ENCODE results near the gene GDF11. TPM values are rescaled to one million over a fixed set of nuclear protein-coding genes. Genes with fewer than 3 reads are reported as not detected.

The GDF11 gene
- total RNA-seq, 1 experiment from 2014 or later: 1.5 TPM

GRCh38 chr12:55707219-55707671 is 35.7 kb upstream of the GDF11 start:
- DNase-seq (ENCODE audit: low read depth): no peak

DNA sequence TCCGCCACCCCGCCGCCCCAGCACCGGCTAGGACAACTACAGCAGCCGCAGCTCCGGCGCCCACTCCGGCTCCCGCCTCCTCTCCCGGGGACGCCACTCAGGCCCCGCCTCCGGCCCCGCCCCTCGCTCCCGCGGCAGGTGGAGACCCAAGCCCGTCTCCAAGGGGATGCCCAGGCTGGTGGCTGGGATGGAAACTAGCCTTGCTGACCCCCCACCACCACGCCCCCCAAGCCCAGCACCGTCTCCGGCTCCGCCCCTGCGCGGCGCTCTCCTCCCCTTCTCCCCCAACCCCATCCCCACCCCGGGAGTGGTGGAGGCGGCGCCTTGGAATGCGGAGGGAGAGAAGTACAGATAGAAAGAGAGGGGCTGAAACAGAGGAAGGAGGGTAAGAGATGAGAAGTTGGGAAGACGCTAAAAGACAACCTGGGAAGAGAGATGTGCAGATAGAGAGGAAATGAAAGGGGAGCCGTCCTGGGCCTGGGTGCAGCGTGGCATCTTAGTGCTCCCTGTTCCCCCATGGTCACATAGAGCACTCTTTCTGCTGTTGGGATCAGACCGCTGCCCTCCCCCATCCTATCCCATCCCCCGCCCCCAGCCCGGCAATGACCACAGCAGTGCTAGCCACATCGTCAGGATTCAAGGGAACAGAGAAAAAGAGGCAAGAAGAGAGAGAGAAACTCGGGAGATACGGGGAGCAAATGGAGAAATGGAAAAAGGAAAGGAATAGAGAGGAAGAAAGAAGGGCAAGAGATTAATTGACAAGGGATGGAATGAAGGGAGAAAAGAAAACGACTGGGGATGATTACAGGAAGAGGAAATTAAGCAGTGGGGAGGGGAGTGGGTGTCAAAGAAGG is 34.9 kb upstream of the GDF11 start, which contains the start of gene ITGA7:
Gene ITGA7, minus strand, starts transcription at position 64 of the 854 bp plus-strand sequence. CDS start 222 bp downstream, outside the sequence.
- peak; percentile 62 for DNase-seq (ENCODE audit: low read depth)

DNA sequence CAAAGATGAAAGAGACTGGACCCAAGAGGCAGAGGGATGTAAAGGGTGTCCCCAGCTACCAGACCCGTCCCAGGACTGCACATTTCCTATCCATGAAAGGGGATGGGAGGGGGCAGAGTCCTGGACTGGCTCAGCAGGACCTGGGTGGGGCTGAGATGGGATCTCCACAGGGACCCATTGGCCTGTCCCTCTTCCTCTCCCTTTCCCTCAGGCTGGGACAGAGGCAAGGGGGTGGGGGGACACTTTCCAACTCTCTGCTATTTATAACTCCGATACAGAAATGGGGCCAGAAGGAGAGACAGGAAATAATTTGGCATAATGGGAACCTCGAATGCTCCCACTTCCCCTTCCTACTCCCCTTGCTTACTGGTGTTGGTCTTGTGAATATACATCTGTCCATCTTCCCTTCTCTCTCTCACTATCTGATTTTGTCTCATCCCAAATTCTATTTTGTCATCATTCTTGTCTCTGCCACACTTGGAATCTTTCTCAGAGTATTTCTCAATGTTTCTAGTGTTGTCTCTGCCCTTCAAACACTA is 34.2 kb upstream of the GDF11 start:
- DNase-seq (ENCODE audit: low read depth): no peak

- DNase-seq (ENCODE audit: low read depth): no peak
These were observed 31.0 kb upstream of the GDF11 start for GRCh38 chr12:55711786-55712553.

GRCh38 chr12:55712700-55713415 is 30.1 kb upstream of the GDF11 start:
- DNase-seq (ENCODE audit: low read depth): no peak

- no peak for DNase-seq (ENCODE audit: low read depth)
These were observed 29.2 kb upstream of the GDF11 start for GRCh38 chr12:55713721-55714120.

DNA sequence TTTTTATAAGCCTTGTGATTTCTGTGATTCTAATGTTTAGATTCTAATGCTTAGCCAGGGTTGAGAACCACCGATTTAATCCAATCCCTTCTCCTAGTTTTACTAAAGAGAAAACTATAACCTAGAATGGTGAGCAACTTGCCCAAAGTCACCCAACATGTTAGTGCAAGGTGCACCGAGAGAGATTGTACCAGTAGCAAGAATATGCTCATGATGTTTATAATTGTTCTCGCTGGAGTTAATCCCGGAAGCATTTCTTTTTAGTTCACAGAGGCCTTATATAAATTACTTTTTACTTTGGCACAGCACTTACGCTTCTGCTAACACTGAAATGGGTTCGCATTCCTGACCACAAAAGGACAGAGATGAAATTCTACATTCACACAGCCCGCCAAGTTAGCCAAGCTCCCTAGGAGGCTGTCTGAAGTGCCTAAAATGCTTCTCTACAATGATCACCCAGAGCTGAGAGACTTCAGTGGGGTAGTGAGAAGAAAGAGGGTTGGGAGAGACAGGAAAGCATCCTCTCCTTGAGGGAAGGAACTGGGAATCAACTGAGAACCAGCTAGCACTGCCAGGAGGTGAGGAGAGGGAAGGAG is 27.7 kb upstream of the GDF11 start:
- no peak for DNase-seq (ENCODE audit: low read depth)

- peak; percentile 96 for DNase-seq (ENCODE audit: low read depth)
These were observed 26.9 kb upstream of the GDF11 start, which contains the start of gene BLOC1S1 for GRCh38 chr12:55715833-55716581. TSS of gene BLOC1S1 (plus strand) at chr12:55716046. CDS start at chr12:55716052, 6 bp downstream.

DNA sequence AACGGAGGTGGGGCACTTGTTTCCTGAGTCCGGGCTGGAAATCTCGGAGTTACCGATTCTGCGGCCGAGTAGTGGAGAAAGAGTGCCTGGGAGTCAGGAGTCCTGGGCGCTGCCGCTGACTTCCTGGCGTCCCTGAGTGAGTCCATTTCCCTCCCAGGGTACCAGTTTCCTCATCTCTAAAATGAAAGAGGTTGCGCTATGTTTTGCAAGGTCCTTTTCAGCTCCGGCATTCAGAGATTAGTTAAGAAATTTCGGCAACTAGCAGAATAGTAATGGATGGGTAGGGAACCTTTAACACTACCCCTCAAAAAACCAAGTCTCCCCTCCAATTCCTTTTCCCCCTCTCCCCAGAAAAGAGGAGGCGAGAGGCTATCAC is 26.4 kb upstream of the GDF11 start:
- DNase-seq (ENCODE audit: low read depth): no peak

- peak; percentile 84 for DNase-seq (ENCODE audit: low read depth)
These were observed 25.6 kb upstream of the GDF11 start for GRCh38 chr12:55717011-55718007.

GRCh38 chr12:55718015-55718414 is 24.9 kb upstream of the GDF11 start:
- DNase-seq (ENCODE audit: low read depth): peak; percentile 66

DNA sequence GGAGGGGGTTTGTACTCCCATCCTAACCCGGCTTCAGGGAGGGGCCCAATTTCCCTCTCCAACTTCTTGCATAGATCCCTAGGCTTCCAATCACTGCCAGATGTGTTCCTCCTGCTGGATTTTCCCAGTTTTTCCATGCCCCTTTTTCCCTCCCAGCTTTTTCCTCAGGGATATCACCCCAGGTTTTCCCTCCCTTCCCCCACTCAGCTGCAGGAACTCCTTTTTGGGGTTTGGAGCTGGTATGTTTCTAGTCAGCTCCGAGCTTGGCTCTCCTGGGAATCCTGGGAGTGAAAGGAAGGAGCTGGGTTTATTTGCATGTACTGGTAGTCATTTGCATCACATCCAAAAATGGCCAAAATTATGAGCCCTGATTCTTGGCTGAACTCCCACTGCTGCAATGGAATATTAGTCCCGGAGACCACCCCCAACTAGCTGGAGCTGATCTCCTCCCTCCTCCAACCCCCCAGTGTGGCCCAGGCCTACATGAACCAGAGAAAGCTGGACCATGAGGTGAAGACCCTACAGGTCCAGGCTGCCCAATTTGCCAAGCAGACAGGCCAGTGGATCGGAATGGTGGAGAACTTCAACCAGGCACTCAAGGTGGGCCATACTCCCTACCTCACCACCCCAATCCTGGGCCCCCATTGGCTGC is 24.2 kb upstream of the GDF11 start:
- no peak for DNase-seq (ENCODE audit: low read depth)

DNA sequence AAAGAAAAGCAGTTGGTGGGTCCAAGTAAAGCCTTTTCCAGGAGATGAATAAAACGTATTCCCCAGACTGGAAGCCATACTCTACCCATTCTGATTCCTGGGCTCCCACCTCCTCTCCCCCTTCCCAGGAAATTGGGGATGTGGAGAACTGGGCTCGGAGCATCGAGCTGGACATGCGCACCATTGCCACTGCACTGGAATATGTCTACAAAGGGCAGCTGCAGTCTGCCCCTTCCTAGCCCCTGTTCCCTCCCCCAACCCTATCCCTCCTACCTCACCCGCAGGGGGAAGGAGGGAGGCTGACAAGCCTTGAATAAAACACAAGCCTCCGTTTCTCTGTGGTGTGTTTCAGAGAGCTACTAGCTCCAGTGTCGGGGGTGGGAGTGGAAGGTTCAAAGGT is 23.6 kb upstream of the GDF11 start:
- no peak for DNase-seq (ENCODE audit: low read depth)

GRCh38 chr12:55720071-55720564 is 22.8 kb upstream of the GDF11 start, which contains the start of gene RDH5:
TSS of gene RDH5 (plus strand) at chr12:55720393. CDS start at chr12:55721185, 792 bp downstream.
- no peak for DNase-seq (ENCODE audit: low read depth)

DNA sequence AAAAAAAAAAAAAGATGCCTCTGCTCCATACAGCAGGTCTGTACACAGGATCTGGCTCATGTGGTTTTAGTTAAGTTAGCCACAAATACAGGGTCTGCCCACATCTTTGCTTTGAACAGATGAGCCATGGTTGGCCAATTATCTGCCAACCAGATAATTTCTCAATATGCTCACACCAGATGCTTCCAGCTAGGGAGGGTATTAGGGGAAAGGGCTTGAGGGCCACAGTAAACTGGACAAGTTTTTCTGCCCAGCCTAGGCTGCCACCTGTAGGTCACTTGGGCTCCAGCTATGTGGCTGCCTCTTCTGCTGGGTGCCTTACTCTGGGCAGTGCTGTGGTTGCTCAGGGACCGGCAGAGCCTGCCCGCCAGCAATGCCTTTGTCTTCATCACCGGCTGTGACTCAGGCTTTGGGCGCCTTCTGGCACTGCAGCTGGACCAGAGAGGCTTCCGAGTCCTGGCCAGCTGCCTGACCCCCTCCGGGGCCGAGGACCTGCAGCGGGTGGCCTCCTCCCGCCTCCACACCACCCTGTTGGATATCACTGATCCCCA is 22.0 kb upstream of the GDF11 start:
- peak; percentile 93 for DNase-seq (ENCODE audit: low read depth)

DNA sequence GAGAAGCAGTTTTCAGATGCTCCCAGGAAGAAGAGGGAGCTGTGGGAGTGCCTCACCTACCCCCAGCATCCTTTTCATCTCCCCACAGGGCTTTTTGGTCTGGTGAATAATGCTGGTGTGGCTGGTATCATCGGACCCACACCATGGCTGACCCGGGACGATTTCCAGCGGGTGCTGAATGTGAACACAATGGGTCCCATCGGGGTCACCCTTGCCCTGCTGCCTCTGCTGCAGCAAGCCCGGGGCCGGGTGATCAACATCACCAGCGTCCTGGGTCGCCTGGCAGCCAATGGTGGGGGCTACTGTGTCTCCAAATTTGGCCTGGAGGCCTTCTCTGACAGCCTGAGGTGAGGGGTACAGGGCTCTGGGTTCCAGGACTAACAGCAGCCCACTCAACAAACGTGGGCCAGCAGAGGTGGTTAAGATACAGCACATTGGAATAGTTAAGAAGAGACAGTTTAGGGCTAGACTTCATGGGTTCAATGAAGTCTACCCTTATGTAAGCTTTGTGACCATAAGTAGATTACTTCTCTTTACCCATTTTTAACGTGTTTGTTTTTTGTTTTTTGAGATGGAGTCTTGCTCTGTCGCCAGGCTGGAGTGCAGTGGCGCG is 21.2 kb upstream of the GDF11 start:
- DNase-seq (ENCODE audit: low read depth): no peak

- no peak for DNase-seq (ENCODE audit: low read depth)
These were observed 20.0 kb upstream of the GDF11 start for GRCh38 chr12:55722948-55723347.
